C4-2B (cell line): ENCODE data around the gene FARSB.

Experiments used
- ZFX ChIP-seq: fragments of 450-650 bp; IDR thresholded peaks from 2 replicates; pipeline ENCODE4 v1.6.1; 2017
- TF ChIP-seq, protein P1 (sequence below): fragments of 450-650 bp; conservative IDR thresholded peaks from 2 replicates; pipeline ENCODE4 v1.5.1; 2017; ENCODE audit warnings: mild to moderate bottlenecking

DNA sequence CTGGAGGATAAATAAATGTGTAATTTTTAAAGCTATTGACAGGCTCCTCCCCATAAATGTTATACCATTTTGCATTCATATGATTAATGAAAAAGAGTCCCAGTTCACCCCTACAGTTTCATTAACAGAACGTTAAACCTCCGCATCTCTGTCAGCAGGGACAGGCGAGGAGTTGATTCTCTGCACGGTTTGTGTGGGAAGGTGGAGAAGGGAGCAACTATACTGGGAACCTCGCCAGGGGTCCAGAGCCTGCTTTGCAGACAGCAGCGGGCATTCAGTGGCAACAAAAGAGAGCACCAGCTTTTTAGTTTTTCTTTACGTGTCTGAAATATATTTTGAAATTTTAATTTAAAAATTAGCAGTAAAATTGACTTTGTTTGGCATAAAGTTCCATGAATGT, 101.4 kb downstream of the FARSB start:
- TF ChIP-seq, protein P1, sequence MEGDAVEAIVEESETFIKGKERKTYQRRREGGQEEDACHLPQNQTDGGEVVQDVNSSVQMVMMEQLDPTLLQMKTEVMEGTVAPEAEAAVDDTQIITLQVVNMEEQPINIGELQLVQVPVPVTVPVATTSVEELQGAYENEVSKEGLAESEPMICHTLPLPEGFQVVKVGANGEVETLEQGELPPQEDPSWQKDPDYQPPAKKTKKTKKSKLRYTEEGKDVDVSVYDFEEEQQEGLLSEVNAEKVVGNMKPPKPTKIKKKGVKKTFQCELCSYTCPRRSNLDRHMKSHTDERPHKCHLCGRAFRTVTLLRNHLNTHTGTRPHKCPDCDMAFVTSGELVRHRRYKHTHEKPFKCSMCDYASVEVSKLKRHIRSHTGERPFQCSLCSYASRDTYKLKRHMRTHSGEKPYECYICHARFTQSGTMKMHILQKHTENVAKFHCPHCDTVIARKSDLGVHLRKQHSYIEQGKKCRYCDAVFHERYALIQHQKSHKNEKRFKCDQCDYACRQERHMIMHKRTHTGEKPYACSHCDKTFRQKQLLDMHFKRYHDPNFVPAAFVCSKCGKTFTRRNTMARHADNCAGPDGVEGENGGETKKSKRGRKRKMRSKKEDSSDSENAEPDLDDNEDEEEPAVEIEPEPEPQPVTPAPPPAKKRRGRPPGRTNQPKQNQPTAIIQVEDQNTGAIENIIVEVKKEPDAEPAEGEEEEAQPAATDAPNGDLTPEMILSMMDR = no peak
- no peak for TF ChIP-seq ZFX
